Activated naive CD4-positive, alpha-beta T cell treated with anti-CD3 and anti-CD28 coated beads, Interleukin-2, amount 50 U/mL, for 24 hours (primary cell): Measurements from ENCODE around the gene SEPSECS.

Experiments
- H3K27ac Mint-ChIP-seq: one replicate; pipeline ENCODE4 v1.8.0; 2021; ENCODE audit warnings: mild to moderate bottlenecking, mixed read lengths
- H3K27me3 Mint-ChIP-seq: one replicate; pipeline ENCODE4 v1.8.0; 2021; ENCODE audit warnings: mixed read lengths
- H3K36me3 Mint-ChIP-seq: one replicate; pipeline ENCODE4 v1.8.0; 2021; ENCODE audit warnings: mixed read lengths
- H3K4me1 Mint-ChIP-seq: one replicate; pipeline ENCODE4 v1.8.0; 2021; ENCODE audit warnings: mixed read lengths
- H3K4me3 Mint-ChIP-seq: one replicate; pipeline ENCODE4 v1.8.0; 2021; ENCODE audit warnings: mild to moderate bottlenecking, mixed read lengths
- H3K9me3 Mint-ChIP-seq: one replicate; pipeline ENCODE4 v1.8.0; 2021; ENCODE audit warnings: mixed read lengths

Gene SEPSECS

GRCh38 chr4:25106363-25107151 lies 53.7 kb downstream of the SEPSECS start:
- no peaks in the 10 kb centered on the region for H3K9me3 Mint-ChIP-seq
- H3K27me3 Mint-ChIP-seq: no peaks in the 10 kb centered on the region
- peaks cover 5% of the 10 kb centered on the region for H3K36me3 Mint-ChIP-seq
- no peak overlapping the region for H3K4me3 Mint-ChIP-seq
- H3K4me1 Mint-ChIP-seq: no peaks in the 10 kb centered on the region
- no peak overlapping the region for H3K27ac Mint-ChIP-seq

GRCh38 chr4:25104591-25104990 lies 55.7 kb downstream of the SEPSECS start:
- Mint-ChIP-seq H3K9me3 (peaks cover 5% of the 10 kb centered on the region), H3K27ac (no peak overlapping the region), H3K27me3 (no peaks in the 10 kb centered on the region), H3K36me3 (peaks cover 5% of the 10 kb centered on the region), H3K4me1 (peaks cover 4% of the 10 kb centered on the region), H3K4me3 (no peak overlapping the region)

GRCh38 chr4:25103418-25103817 lies 56.8 kb downstream of the SEPSECS start:
- Mint-ChIP-seq H3K36me3 (peaks cover 1% of the 10 kb centered on the region), H3K9me3 (peaks cover 5% of the 10 kb centered on the region), H3K4me1 (peaks cover 4% of the 10 kb centered on the region), H3K4me3 (no peak overlapping the region), H3K27ac (no peak overlapping the region), H3K27me3 (no peaks in the 10 kb centered on the region)

- peaks cover 4% of the 10 kb centered on the region for H3K4me1 Mint-ChIP-seq
- H3K27me3 Mint-ChIP-seq: no peaks in the 10 kb centered on the region
- no peak overlapping the region for H3K27ac Mint-ChIP-seq
- peaks cover 5% of the 10 kb centered on the region for H3K9me3 Mint-ChIP-seq
- no peak overlapping the region for H3K4me3 Mint-ChIP-seq
- H3K36me3 Mint-ChIP-seq: peaks cover 1% of the 10 kb centered on the region
These were observed 58.4 kb downstream of the SEPSECS start for GRCh38 chr4:25101836-25102235.

GRCh38 chr4:25100710-25101109 lies 59.5 kb downstream of the SEPSECS start:
- H3K4me1 Mint-ChIP-seq: peaks cover 4% of the 10 kb centered on the region
- peaks cover 5% of the 10 kb centered on the region for H3K9me3 Mint-ChIP-seq
- H3K27ac Mint-ChIP-seq: no peak overlapping the region
- H3K36me3 Mint-ChIP-seq: peaks cover 1% of the 10 kb centered on the region
- peaks cover 2% of the 10 kb centered on the region for H3K27me3 Mint-ChIP-seq
- no peak overlapping the region for H3K4me3 Mint-ChIP-seq

GRCh38 chr4:25100021-25100555 lies 60.2 kb downstream of the SEPSECS start:
- Mint-ChIP-seq H3K27ac (no peak overlapping the region), H3K4me3 (no peak overlapping the region), H3K27me3 (peaks cover 2% of the 10 kb centered on the region), H3K36me3 (no peaks in the 10 kb centered on the region), H3K4me1 (peaks cover 4% of the 10 kb centered on the region), H3K9me3 (peaks cover 5% of the 10 kb centered on the region)

GRCh38 chr4:25098964-25099891 lies 61.0 kb downstream of the SEPSECS start:
- Mint-ChIP-seq H3K9me3 (peaks cover 5% of the 10 kb centered on the region), H3K4me1 (peaks cover 4% of the 10 kb centered on the region), H3K36me3 (no peaks in the 10 kb centered on the region), H3K27me3 (peaks cover 2% of the 10 kb centered on the region), H3K27ac (peak overlapping the region; percentile 38), H3K4me3 (no peak overlapping the region)

GRCh38 chr4:25096981-25097443 lies 63.2 kb downstream of the SEPSECS start:
- H3K4me3 Mint-ChIP-seq: no peak overlapping the region
- H3K9me3 Mint-ChIP-seq: peaks cover 11% of the 10 kb centered on the region
- peaks cover 6% of the 10 kb centered on the region for H3K4me1 Mint-ChIP-seq
- H3K36me3 Mint-ChIP-seq: peaks cover 4% of the 10 kb centered on the region
- H3K27ac Mint-ChIP-seq: no peak overlapping the region
- peaks cover 2% of the 10 kb centered on the region for H3K27me3 Mint-ChIP-seq

- no peak overlapping the region for H3K27ac Mint-ChIP-seq
- no peak overlapping the region for H3K4me3 Mint-ChIP-seq
- peaks cover 7% of the 10 kb centered on the region for H3K4me1 Mint-ChIP-seq
- H3K9me3 Mint-ChIP-seq: peaks cover 10% of the 10 kb centered on the region
- H3K36me3 Mint-ChIP-seq: peaks cover 4% of the 10 kb centered on the region
- peaks cover 2% of the 10 kb centered on the region for H3K27me3 Mint-ChIP-seq
These were observed 63.8 kb downstream of the SEPSECS start for GRCh38 chr4:25096251-25096980.

GRCh38 chr4:25095837-25096236 lies 64.4 kb downstream of the SEPSECS start:
- no peak overlapping the region for H3K4me3 Mint-ChIP-seq
- peaks cover 3% of the 10 kb centered on the region for H3K4me1 Mint-ChIP-seq
- H3K27me3 Mint-ChIP-seq: peaks cover 2% of the 10 kb centered on the region
- H3K9me3 Mint-ChIP-seq: peaks cover 6% of the 10 kb centered on the region
- peaks cover 4% of the 10 kb centered on the region for H3K36me3 Mint-ChIP-seq
- H3K27ac Mint-ChIP-seq: no peak overlapping the region

GRCh38 chr4:25092139-25092538 lies 68.1 kb downstream of the SEPSECS start:
- Mint-ChIP-seq H3K27ac (no peak overlapping the region), H3K4me3 (no peak overlapping the region), H3K4me1 (peaks cover 9% of the 10 kb centered on the region), H3K9me3 (peaks cover 6% of the 10 kb centered on the region), H3K27me3 (peaks cover 12% of the 10 kb centered on the region), H3K36me3 (peaks cover 4% of the 10 kb centered on the region)

- no peak overlapping the region for H3K4me3 Mint-ChIP-seq
- no peak overlapping the region for H3K27ac Mint-ChIP-seq
- peaks cover 10% of the 10 kb centered on the region for H3K27me3 Mint-ChIP-seq
- peaks cover 4% of the 10 kb centered on the region for H3K36me3 Mint-ChIP-seq
- peaks cover 6% of the 10 kb centered on the region for H3K9me3 Mint-ChIP-seq
- H3K4me1 Mint-ChIP-seq: peaks cover 9% of the 10 kb centered on the region
These were observed 69.7 kb downstream of the SEPSECS start for GRCh38 chr4:25090516-25090915.

- Mint-ChIP-seq H3K27ac (no peak overlapping the region), H3K4me3 (no peak overlapping the region), H3K4me1 (peaks cover 9% of the 10 kb centered on the region), H3K36me3 (peaks cover 4% of the 10 kb centered on the region), H3K9me3 (peaks cover 6% of the 10 kb centered on the region), H3K27me3 (peaks cover 15% of the 10 kb centered on the region)
These were observed 71.0 kb downstream of the SEPSECS start for GRCh38 chr4:25089051-25089763.

- Mint-ChIP-seq H3K4me3 (peak overlapping the region; percentile 40), H3K36me3 (peaks cover 3% of the 10 kb centered on the region), H3K27me3 (peaks cover 17% of the 10 kb centered on the region), H3K27ac (no peak overlapping the region), H3K4me1 (peaks cover 9% of the 10 kb centered on the region), H3K9me3 (peaks cover 5% of the 10 kb centered on the region)
These were observed 71.9 kb downstream of the SEPSECS start for GRCh38 chr4:25088093-25088952.
